ENCODE results near the gene UNC13A.

UNC13A gene

DNA sequence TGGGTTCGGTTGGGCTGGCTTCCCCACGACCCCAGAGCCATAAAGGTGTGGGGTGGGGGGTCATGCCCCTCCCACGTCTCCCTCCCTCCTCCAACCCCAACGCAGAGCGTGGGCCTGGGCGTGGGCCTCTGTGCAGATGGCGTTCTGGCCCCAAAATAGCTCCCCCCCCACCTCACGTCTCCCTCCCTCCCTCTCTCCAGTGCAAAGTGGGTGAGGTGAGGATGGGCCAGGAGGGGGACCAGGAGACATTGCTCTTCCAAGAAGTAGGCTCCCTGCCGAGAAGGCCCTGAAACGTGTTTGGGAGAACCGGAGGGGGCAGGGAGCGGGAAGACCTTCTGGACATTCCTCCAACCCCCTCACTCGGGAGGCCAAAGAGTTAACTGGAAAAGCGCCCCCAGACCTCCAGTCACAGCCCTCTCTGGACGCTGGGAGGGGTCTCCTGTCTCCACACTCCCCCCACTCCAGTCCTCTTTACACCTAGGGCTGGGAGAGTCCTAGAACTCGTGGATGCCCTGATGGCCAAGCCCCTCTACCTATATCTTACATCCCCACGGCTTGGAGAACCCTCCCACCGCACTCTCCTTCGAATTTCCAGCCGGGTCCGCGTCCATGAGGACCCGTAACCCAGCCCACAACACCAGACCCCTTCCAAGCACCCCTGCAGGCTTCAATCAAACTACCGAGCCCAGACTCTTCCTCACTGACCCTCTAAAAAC is 855 bp downstream of the UNC13A start:
- DNase-seq (ENCODE audit: low spot score), result no peak

DNA sequence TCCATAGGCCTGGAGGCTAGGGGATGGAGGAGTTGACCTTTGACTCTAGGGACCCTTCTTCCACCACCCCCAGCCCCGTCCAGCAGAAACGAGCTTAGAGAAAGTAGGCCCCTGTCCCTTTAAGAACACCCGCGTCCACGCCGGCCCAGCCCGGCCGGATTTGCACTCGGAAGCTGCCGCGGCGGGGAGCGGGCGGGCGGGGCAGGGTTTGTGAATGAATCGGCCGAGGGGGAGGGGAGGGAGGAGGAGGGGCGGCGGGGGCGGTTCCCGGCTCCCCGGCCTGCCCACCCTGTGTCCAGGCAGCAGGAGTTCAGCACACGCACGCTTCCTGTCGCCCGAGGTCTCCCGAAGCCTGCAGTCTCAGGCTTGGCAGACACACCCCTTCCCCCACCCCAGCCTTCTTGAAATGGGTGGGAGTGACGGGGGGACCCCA is 1.5 kb downstream of the UNC13A start:
- in situ Hi-C loops (cut with MboI; ENCODE audit: low sequenced_read_pairs, unreplicated experiment), result no loop called here
- no peak for DNase-seq (ENCODE audit: low spot score)
- TF ChIP-seq, protein P1, sequence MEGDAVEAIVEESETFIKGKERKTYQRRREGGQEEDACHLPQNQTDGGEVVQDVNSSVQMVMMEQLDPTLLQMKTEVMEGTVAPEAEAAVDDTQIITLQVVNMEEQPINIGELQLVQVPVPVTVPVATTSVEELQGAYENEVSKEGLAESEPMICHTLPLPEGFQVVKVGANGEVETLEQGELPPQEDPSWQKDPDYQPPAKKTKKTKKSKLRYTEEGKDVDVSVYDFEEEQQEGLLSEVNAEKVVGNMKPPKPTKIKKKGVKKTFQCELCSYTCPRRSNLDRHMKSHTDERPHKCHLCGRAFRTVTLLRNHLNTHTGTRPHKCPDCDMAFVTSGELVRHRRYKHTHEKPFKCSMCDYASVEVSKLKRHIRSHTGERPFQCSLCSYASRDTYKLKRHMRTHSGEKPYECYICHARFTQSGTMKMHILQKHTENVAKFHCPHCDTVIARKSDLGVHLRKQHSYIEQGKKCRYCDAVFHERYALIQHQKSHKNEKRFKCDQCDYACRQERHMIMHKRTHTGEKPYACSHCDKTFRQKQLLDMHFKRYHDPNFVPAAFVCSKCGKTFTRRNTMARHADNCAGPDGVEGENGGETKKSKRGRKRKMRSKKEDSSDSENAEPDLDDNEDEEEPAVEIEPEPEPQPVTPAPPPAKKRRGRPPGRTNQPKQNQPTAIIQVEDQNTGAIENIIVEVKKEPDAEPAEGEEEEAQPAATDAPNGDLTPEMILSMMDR (IDR thresholded peaks at IDR 0.05; ENCODE audit: borderline replicate concordance, control extremely low read depth, extremely low read depth, insufficient read depth, missing control alignments), result no peak

More for the DNA sequence above, 855 bp downstream of the UNC13A start:
- in situ Hi-C loops (cut with MboI; ENCODE audit: low sequenced_read_pairs, unreplicated experiment), result no loop called here
- TF ChIP-seq, protein P1 (IDR thresholded peaks at IDR 0.05; ENCODE audit: borderline replicate concordance, control extremely low read depth, extremely low read depth, insufficient read depth, missing control alignments), result no peak

DNA sequence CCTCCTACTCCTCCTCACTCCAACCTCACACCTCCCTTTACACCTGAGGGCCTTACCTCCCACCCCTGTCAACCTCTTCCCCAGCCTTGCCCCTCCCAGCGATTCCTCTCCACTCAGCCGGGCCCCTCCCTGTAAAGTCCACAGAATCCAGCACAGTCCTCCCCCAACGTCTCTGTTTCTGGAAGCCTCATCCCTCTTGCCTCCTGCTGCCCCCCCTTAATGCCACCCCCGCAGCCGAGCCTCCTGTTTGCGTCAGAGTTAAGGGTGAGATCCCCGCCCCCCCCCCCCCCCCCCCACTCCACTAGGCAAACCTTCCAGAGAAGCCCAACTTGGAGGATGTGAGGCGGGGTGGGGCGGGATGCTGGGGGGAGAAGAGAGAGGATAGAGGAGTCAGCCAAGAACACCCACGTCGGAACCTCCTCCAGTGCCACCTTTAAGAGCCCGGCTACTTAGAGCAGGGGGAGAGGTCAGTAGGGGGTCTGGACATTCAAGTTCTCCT is 2.1 kb downstream of the UNC13A start:
- in situ Hi-C loops (cut with MboI; ENCODE audit: low sequenced_read_pairs, unreplicated experiment), result no loop called here
- no peak for DNase-seq (ENCODE audit: low spot score)
- TF ChIP-seq, protein P1 (IDR thresholded peaks at IDR 0.05; ENCODE audit: borderline replicate concordance, control extremely low read depth, extremely low read depth, insufficient read depth, missing control alignments), result no peak

DNA sequence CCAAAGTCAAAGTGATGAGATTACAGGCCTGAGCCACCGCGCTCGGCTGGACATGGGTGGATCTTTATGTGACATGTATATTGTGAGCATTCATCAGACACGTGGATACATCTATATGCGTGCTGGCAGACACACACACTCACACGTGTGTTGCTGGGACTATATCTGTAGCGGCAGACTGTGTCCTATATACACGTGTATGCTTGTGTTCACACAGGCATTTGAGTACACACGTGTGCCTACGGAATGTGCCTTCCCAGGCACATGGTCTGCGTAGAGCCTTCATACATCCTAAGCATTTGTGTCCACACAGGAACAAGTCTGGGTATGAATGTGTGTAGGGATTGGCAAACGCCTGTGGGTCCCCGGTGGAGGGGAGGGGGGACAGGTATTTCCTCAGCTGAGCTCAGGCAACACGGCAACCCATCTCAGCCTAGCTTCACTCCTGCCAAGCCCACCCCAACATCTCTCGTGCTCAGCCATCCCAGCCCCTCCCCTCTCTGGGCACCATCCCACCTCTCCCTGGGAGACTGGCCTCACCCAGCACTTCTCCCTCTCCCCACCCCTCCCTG is 2.6 kb downstream of the UNC13A start:
- TF ChIP-seq, protein P1 (IDR thresholded peaks at IDR 0.05; ENCODE audit: borderline replicate concordance, control extremely low read depth, extremely low read depth, insufficient read depth, missing control alignments), result no peak
- no peak for DNase-seq (ENCODE audit: low spot score)
- in situ Hi-C loops (cut with MboI; ENCODE audit: low sequenced_read_pairs, unreplicated experiment), result no loop called here

DNA sequence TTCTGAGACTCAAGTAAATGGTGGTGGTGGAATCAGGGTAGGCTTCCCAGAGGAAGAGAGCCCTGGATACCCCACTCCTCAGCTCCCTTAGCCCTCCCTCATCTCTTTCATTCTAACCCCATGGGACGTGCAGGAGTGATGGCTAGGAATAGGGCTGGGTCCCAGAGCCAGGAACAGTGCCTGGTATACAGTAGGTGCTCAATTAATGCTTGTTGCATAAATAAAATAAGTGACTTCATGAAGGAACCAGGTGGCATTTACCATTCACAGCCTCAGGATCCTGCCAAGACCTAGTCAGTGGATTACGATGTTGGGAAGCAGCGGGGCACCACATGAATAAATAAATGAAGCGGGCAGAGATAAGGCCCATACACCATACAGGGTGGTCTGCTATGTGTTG is 3.9 kb downstream of the UNC13A start:
- in situ Hi-C loops (cut with MboI; ENCODE audit: low sequenced_read_pairs, unreplicated experiment), result no loop called here
- TF ChIP-seq, protein P1 (IDR thresholded peaks at IDR 0.05; ENCODE audit: borderline replicate concordance, control extremely low read depth, extremely low read depth, insufficient read depth, missing control alignments), result no peak
- DNase-seq (ENCODE audit: low spot score), result no peak

DNA sequence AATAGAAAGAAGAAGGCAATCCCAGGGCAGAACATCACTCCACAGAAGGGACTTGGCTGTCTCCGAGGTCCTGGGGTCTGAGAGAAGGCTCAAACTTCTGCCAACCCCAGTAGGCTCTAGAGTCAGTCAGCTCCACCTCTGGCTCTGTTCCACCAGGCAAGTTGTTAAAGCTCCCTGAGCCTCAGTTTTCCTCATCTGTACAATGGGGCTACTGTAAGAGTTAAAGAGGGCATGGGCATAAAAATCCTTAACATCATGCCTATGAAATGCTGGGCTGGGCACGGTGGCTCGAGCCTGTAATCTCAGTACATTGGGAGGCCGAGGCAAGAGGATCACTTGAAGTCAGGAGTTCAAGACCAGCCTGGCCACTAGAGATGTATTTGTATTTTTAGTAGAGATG is 5.1 kb downstream of the UNC13A start:
- TF ChIP-seq, protein P1 (IDR thresholded peaks at IDR 0.05; ENCODE audit: borderline replicate concordance, control extremely low read depth, extremely low read depth, insufficient read depth, missing control alignments), result no peak
- in situ Hi-C loops (cut with MboI; ENCODE audit: low sequenced_read_pairs, unreplicated experiment), result no loop called here

More for the DNA sequence above, 5.1 kb downstream of the UNC13A start:
- DNase-seq (ENCODE audit: low spot score), result no peak

Data from GM13976 (cell line).